Body of pancreas (tissue), 4 donors: ENCODE measurements around the gene TEPSIN. TPM values are rescaled to one million over a fixed set of nuclear protein-coding genes. Genes with fewer than 3 reads are reported as not detected.
A peak's percentile ranks its signal among the peaks of the same experiment; 100 is the strongest.

Source experiments
- ATAC-seq: fragments of 150-250 bp; one replicate; pipeline ENCODE4 v1.9.1; 2016
- DNase-seq, 4 donors: peaks; one replicate each; pipeline ENCODE4 v3.0.0-alpha.2; 2019
- H3K27ac ChIP-seq, 4 donors: fragments of 200-600 bp; sonication (generic); 1 replicate in 3 of 4; 2 replicates in 1 of 4; pipeline versions ENCODE4 v1.5.1 to v1.6.1; 2016 to 2019; ENCODE audit warnings: mild to moderate bottlenecking in 1 of 4, mixed read lengths in 1 of 4, moderate library complexity in 1 of 4
- H3K27me3 ChIP-seq, 2 donors: fragments of 200-600 bp; sonication (generic); one replicate each; pipeline ENCODE4 v1.6.0; 2016; ENCODE audit warnings: mild to moderate bottlenecking in 1 of 2
- H3K36me3 ChIP-seq, 2 donors: fragments of 200-600 bp; sonication (generic); replicated peaks in 1 of 2; 2 replicates each; pipeline ENCODE4 v1.5.1; 2016; ENCODE audit warnings: low read depth in 2 of 2; ENCODE audit not compliant: insufficient read depth in 1 of 2
- H3K4me1 ChIP-seq: fragments of 200-600 bp; sonication (generic); one replicate; pipeline ENCODE4 v1.6.0; 2016
- H3K4me3 ChIP-seq, 2 donors: fragments of 200-600 bp; sonication (generic); 1 replicate in 1 of 2; 2 replicates in 1 of 2; pipeline ENCODE4 v1.5.1; 2016 to 2019
- H3K9me3 ChIP-seq, 3 donors: fragments of 200-600 bp; sonication (generic); 1 replicate in 2 of 3; 2 replicates in 1 of 3; pipeline ENCODE4 v1.5.1; 2016
- CTCF ChIP-seq, 7 experiments: fragments of 450-650 bp in 4 of 7; fragments of 200-600 bp in 3 of 7; sonication (generic) in 3 of 7; IDR thresholded peaks; one replicate each; pipeline ENCODE4 v1.5.1; 2016 to 2019; ENCODE audit warnings: antibody characterized with exemption in 7 of 7
- POLR2A ChIP-seq, 3 donors: fragments of 450-650 bp; IDR thresholded peaks; one replicate each; pipeline ENCODE4 v1.6.1; 2016; ENCODE audit warnings: antibody characterized with exemption in 3 of 3, mild to moderate bottlenecking in 2 of 3
- WGBS, 2 donors: methylation state at CpG; one replicate each; pipeline ENCODE4 v1.1.5; 2017; 5-methylcytosine and 5-hydroxymethylcytosine counted together
- intact Hi-C: fragments of 100-400 bp; cut with DNase I; formaldehyde crosslinking; loops from one replicate; pipeline ENCODE4 v1.15.1; 2023
- total RNA-seq, 2 donors: library from RNA; depleted of rRNA; stranded (reverse); fragments of >200 nt; gene quantifications; one replicate each; pipeline ENCODE4 v1.1.0, GENCODE V29; 2016

The TEPSIN gene
- total RNA-seq, 2 donors from 2014 or later: 31.9 to 102 TPM

DNA sequence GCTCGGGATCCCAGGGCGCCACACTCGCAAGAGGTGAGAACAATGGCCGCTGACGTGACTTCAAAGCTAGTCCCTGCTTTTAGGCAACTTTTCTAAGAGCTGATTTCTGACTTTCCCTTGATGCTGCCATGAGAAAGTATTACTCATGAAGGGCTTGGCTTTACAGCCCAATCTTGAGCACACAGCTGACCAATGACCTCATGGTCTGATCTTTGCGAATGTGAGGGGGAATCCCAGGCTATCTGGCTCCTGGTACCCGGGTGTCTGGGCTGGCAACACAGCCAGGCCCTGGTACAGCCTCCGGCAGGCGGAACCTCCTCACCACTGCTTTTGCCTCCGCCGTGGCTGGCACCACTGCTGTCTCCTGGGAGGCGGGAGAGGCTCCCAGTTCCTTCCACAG is 17.8 kb upstream of the TEPSIN start:
- no peak overlapping the region for H3K27ac ChIP-seq
- intact Hi-C loops: no loop called here
- no peaks in the 10 kb centered on the region for H3K27me3 ChIP-seq
- DNase-seq (no peak), ATAC-seq (no peak)
- H3K36me3 ChIP-seq: peaks cover 20 to 30% of the 10 kb centered on the region in 2 donors
- 83 to 92% methylated on average over 7 to 11 of the region's 12 CpGs for WGBS, 2 donors
- peaks cover 11% of the 10 kb centered on the region for H3K4me1 ChIP-seq
- no peak overlapping the region for H3K4me3 ChIP-seq
- no peak for TF ChIP-seq POLR2A (IDR thresholded peaks at IDR 0.05)
- no peak for TF ChIP-seq CTCF (IDR thresholded peaks at IDR 0.05)
- H3K9me3 ChIP-seq: no peaks in the 10 kb centered on the region

- Histone ChIP-seq H3K27ac (peak overlapping the region in 2 of 4 donors; percentile 55 to 57), H3K4me1 (peaks cover 11% of the 10 kb centered on the region), H3K4me3 (no peak overlapping the region), H3K27me3 (no peaks in the 10 kb centered on the region), H3K36me3 (peaks cover 18 to 30% of the 10 kb centered on the region in 2 donors), H3K9me3 (no peaks in the 10 kb centered on the region)
- TF ChIP-seq POLR2A (IDR thresholded peaks at IDR 0.05): peak in 1 of 3 donors; percentile 19
- TF ChIP-seq CTCF (IDR thresholded peaks at IDR 0.05): peak in 6 of 7 experiments; percentile 22 to 65 (median 50)
- ATAC-seq: peak; percentile 75
- DNase-seq: peak; percentile 67 to 92 (median 88)
- intact Hi-C loops: loop anchor here (5.0 kb wide), 1 partner anchor 227 kb away; no protein-coding TSS in a partner anchor
- 40 to 42% methylated on average over 9 to 34 of the region's 35 CpGs for WGBS, 2 donors
Measured at GRCh38 chr17:81254955-81255717, 16.3 kb upstream of the TEPSIN start.

DNA sequence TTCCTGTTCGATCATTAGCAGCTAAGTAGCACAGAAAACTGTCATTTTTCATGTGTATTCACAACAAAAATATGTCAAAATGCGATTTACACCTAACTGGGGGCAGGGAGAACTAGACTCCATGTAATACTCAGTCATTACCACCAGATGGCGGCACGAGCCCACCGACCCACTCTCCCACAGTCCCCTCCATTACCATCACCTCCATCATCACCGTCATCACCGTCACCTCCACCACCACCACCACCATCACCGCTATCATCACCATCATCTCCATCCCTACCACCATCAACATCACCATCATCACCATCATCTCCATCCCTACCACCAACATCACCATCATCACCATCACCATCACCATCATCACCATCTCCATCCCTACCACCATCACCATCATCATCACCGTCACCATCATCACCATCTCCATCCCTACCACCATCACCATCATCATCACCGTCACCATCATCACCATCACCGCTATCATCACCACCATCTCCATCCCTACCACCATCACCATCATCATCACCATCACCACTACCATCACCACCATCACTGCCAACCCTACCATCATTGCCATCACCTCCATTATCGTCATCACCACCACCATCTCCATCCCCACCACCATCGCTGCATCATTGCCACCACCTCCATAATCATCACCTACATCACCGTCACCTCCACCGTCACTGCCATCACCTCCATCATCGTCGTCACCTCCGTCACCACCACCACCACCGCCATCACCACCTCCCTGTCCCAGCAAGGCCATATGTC is 14.7 kb upstream of the TEPSIN start:
- WGBS, 2 donors: 60 to 70% methylated on average over 19 of the region's 19 CpGs
- H3K36me3 ChIP-seq: peaks cover 7 to 21% of the 10 kb centered on the region in 2 donors
- no peaks in the 10 kb centered on the region for H3K9me3 ChIP-seq
- H3K27me3 ChIP-seq: no peaks in the 10 kb centered on the region
- DNase-seq (peak; percentile 40 to 51 (median 47)), ATAC-seq (peak; percentile 50)
- H3K27ac ChIP-seq: no peak overlapping the region
- H3K4me3 ChIP-seq: no peak overlapping the region
- TF ChIP-seq POLR2A (IDR thresholded peaks at IDR 0.05): no peak
- TF ChIP-seq CTCF (IDR thresholded peaks at IDR 0.05): peak; percentile 62 to 98 (median 73)
- peaks cover 11% of the 10 kb centered on the region for H3K4me1 ChIP-seq
- intact Hi-C loops: loop anchor here (5.0 kb wide), 1 partner anchor 229 kb away; no protein-coding TSS in a partner anchor

DNA sequence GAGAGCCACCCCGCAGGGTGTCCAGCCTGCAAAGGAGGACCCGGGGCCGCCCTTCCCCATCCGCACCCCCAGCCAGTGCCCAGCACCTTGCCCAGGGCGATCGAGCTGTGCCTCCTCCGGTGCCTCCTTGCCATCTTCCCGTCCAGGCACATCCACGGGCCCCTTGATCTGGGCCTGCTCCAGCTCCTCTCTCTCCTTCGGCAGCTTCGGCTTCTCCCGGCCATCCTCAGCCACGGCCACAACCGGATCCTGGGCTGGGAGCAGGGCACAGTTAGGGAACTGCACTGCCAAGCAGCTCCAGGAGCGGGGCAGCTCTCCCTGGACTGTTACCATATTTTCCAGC is 14.1 kb upstream of the TEPSIN start:
- Histone ChIP-seq H3K4me3 (no peak overlapping the region), H3K36me3 (peaks cover 7 to 20% of the 10 kb centered on the region in 2 donors), H3K27ac (no peak overlapping the region), H3K27me3 (no peaks in the 10 kb centered on the region), H3K9me3 (no peaks in the 10 kb centered on the region), H3K4me1 (peaks cover 11% of the 10 kb centered on the region)
- DNase-seq (no peak), ATAC-seq (no peak)
- intact Hi-C loops: loop anchor here (5.0 kb wide), 1 partner anchor 229 kb away; no protein-coding TSS in a partner anchor
- TF ChIP-seq CTCF (IDR thresholded peaks at IDR 0.05): no peak
- TF ChIP-seq POLR2A (IDR thresholded peaks at IDR 0.05): no peak
- WGBS, 2 donors: 74 to 79% methylated on average over 15 of the region's 15 CpGs
